Measurements from ENCODE around the gene HSPG2.

HSPG2 gene

GRCh38 chr1:21868482-21868881, 68.6 kb downstream of the HSPG2 start:
- no peak for FAIRE-seq
- no peak for DNase-seq (ENCODE audit: insufficient read length, low spot score)
- TF ChIP-seq POLR2A (IDR thresholded peaks at IDR 0.05; ENCODE audit: low read depth, low read length) (no peak), SPI1 (IDR thresholded peaks at IDR 0.05; ENCODE audit: low read depth, low read length) (no peak), POU2F2 (IDR thresholded peaks at IDR 0.05; ENCODE audit: low read depth, low read length) (no peak), PAX5 (IDR thresholded peaks at IDR 0.05; ENCODE audit: insufficient read depth, low read length, severe bottlenecking) (no peak), TAF1 (IDR thresholded peaks at IDR 0.05; ENCODE audit: low read depth, low read length) (no peak), POLR2AphosphoS5 (IDR thresholded peaks at IDR 0.05; ENCODE audit: low read depth, low read length) (no peak)

GRCh38 chr1:21867451-21867996, 69.6 kb downstream of the HSPG2 start:
- DNase-seq (ENCODE audit: insufficient read length, low spot score), result no peak
- FAIRE-seq, result peak; percentile 81
- TF ChIP-seq PAX5 (IDR thresholded peaks at IDR 0.05; ENCODE audit: insufficient read depth, low read length, severe bottlenecking), result no peak
- TF ChIP-seq TAF1 (IDR thresholded peaks at IDR 0.05; ENCODE audit: low read depth, low read length), result no peak
- no peak for TF ChIP-seq POLR2A (IDR thresholded peaks at IDR 0.05; ENCODE audit: low read depth, low read length)

GRCh38 chr1:21866707-21867043, 70.4 kb downstream of the HSPG2 start:
- no peak for TF ChIP-seq POLR2AphosphoS5 (IDR thresholded peaks at IDR 0.05; ENCODE audit: low read depth, low read length)
- TF ChIP-seq PAX5 (IDR thresholded peaks at IDR 0.05; ENCODE audit: insufficient read depth, low read length, severe bottlenecking), result no peak
- TF ChIP-seq SPI1 (IDR thresholded peaks at IDR 0.05; ENCODE audit: low read depth, low read length), result no peak
- no peak for TF ChIP-seq POLR2A (IDR thresholded peaks at IDR 0.05; ENCODE audit: low read depth, low read length)
- TF ChIP-seq POU2F2 (IDR thresholded peaks at IDR 0.05; ENCODE audit: low read depth, low read length), result no peak
- TF ChIP-seq TAF1 (IDR thresholded peaks at IDR 0.05; ENCODE audit: low read depth, low read length), result no peak
- DNase-seq (ENCODE audit: insufficient read length, low spot score) (no peak), FAIRE-seq (no peak)

GRCh38 chr1:21865943-21866706, 71.0 kb downstream of the HSPG2 start:
- TF ChIP-seq POLR2AphosphoS5 (IDR thresholded peaks at IDR 0.05; ENCODE audit: low read depth, low read length), result no peak
- TF ChIP-seq POLR2A (IDR thresholded peaks at IDR 0.05; ENCODE audit: low read depth, low read length), result no peak
- peak; percentile 69; the same call in 1 of the 2 replicates for TF ChIP-seq POU2F2 (IDR thresholded peaks at IDR 0.05; ENCODE audit: low read depth, low read length)
- TF ChIP-seq SPI1 (IDR thresholded peaks at IDR 0.05; ENCODE audit: low read depth, low read length), result peak; percentile 96
- TF ChIP-seq TAF1 (IDR thresholded peaks at IDR 0.05; ENCODE audit: low read depth, low read length), result no peak
- peak; percentile 96 for FAIRE-seq
- DNase-seq (ENCODE audit: insufficient read length, low spot score), result peak; percentile 86

GRCh38 chr1:21865609-21865942, 71.5 kb downstream of the HSPG2 start:
- no peak for DNase-seq (ENCODE audit: insufficient read length, low spot score)
- TF ChIP-seq PAX5 (IDR thresholded peaks at IDR 0.05; ENCODE audit: insufficient read depth, low read length, severe bottlenecking), result no peak
- no peak for TF ChIP-seq TAF1 (IDR thresholded peaks at IDR 0.05; ENCODE audit: low read depth, low read length)
- no peak for TF ChIP-seq POLR2AphosphoS5 (IDR thresholded peaks at IDR 0.05; ENCODE audit: low read depth, low read length)
- no peak for TF ChIP-seq POLR2A (IDR thresholded peaks at IDR 0.05; ENCODE audit: low read depth, low read length)
- no peak for TF ChIP-seq SPI1 (IDR thresholded peaks at IDR 0.05; ENCODE audit: low read depth, low read length)
- no peak for TF ChIP-seq POU2F2 (IDR thresholded peaks at IDR 0.05; ENCODE audit: low read depth, low read length)
- no peak for FAIRE-seq

GRCh38 chr1:21864730-21865129, 72.4 kb downstream of the HSPG2 start:
- TF ChIP-seq PAX5 (IDR thresholded peaks at IDR 0.05; ENCODE audit: insufficient read depth, low read length, severe bottlenecking) (no peak), POLR2AphosphoS5 (IDR thresholded peaks at IDR 0.05; ENCODE audit: low read depth, low read length) (no peak), SPI1 (IDR thresholded peaks at IDR 0.05; ENCODE audit: low read depth, low read length) (no peak), POU2F2 (IDR thresholded peaks at IDR 0.05; ENCODE audit: low read depth, low read length) (no peak), POLR2A (IDR thresholded peaks at IDR 0.05; ENCODE audit: low read depth, low read length) (no peak), TAF1 (IDR thresholded peaks at IDR 0.05; ENCODE audit: low read depth, low read length) (no peak)
- DNase-seq (ENCODE audit: insufficient read length, low spot score) (no peak), FAIRE-seq (no peak)

- DNase-seq (ENCODE audit: insufficient read length, low spot score) (no peak), FAIRE-seq (no peak)
- TF ChIP-seq SPI1 (IDR thresholded peaks at IDR 0.05; ENCODE audit: low read depth, low read length) (no peak), PAX5 (IDR thresholded peaks at IDR 0.05; ENCODE audit: insufficient read depth, low read length, severe bottlenecking) (no peak), POLR2A (IDR thresholded peaks at IDR 0.05; ENCODE audit: low read depth, low read length) (no peak), POU2F2 (IDR thresholded peaks at IDR 0.05; ENCODE audit: low read depth, low read length) (no peak), POLR2AphosphoS5 (IDR thresholded peaks at IDR 0.05; ENCODE audit: low read depth, low read length) (no peak), TAF1 (IDR thresholded peaks at IDR 0.05; ENCODE audit: low read depth, low read length) (no peak)
Measured at GRCh38 chr1:21863981-21864380, 73.1 kb downstream of the HSPG2 start.

GRCh38 chr1:21861602-21862429, 75.3 kb downstream of the HSPG2 start:
- FAIRE-seq, result no peak
- DNase-seq (ENCODE audit: insufficient read length, low spot score), result no peak
- no peak for TF ChIP-seq PAX5 (IDR thresholded peaks at IDR 0.05; ENCODE audit: insufficient read depth, low read length, severe bottlenecking)
- no peak for TF ChIP-seq POU2F2 (IDR thresholded peaks at IDR 0.05; ENCODE audit: low read depth, low read length)
- no peak for TF ChIP-seq POLR2A (IDR thresholded peaks at IDR 0.05; ENCODE audit: low read depth, low read length)
- TF ChIP-seq TAF1 (IDR thresholded peaks at IDR 0.05; ENCODE audit: low read depth, low read length), result no peak
- TF ChIP-seq SPI1 (IDR thresholded peaks at IDR 0.05; ENCODE audit: low read depth, low read length), result no peak
- TF ChIP-seq POLR2AphosphoS5 (IDR thresholded peaks at IDR 0.05; ENCODE audit: low read depth, low read length), result no peak

GRCh38 chr1:21860971-21861370, 76.1 kb downstream of the HSPG2 start:
- DNase-seq (ENCODE audit: insufficient read length, low spot score), result no peak
- FAIRE-seq, result no peak
- TF ChIP-seq SPI1 (IDR thresholded peaks at IDR 0.05; ENCODE audit: low read depth, low read length), result no peak
- TF ChIP-seq POLR2AphosphoS5 (IDR thresholded peaks at IDR 0.05; ENCODE audit: low read depth, low read length), result no peak
- no peak for TF ChIP-seq POLR2A (IDR thresholded peaks at IDR 0.05; ENCODE audit: low read depth, low read length)
- no peak for TF ChIP-seq POU2F2 (IDR thresholded peaks at IDR 0.05; ENCODE audit: low read depth, low read length)
- no peak for TF ChIP-seq TAF1 (IDR thresholded peaks at IDR 0.05; ENCODE audit: low read depth, low read length)
- TF ChIP-seq PAX5 (IDR thresholded peaks at IDR 0.05; ENCODE audit: insufficient read depth, low read length, severe bottlenecking), result no peak

All from GM12891 (cell line).